GM21717 (cell line): ENCODE measurements around the gene APOBR.

ENCODE experiments used
- ATAC-seq: cut with Tn5 transposase; IDR thresholded peaks from one replicate; pipeline ENCODE4 v1.9.1; 2021; ENCODE audit warnings: mild to moderate bottlenecking, moderate library complexity; ENCODE audit not compliant: unreplicated experiment

The APOBR gene

DNA sequence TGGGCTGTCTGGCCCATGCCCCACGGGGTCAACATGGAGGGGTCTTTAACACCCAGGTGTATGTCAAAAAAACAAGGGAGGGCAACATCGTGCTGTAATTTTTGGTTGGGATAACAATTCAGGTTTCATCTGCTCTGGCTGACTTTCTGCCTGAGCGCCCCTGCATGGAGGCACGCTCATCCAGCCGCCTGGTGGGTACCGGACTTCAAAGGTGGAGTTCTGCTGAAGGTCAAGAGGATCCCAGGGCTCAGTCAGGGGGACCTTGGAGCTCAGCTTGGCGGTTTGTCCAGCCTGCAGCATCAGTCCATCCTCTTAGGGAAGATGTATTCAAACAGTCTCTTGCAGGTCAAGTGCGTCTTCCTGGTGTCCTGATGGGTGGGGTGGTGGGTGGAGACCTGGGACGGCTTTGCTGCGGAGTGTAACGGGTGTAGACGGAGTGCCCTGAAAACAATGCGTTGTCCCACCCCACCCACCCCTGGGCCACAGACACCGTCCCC, 53.9 kb downstream of the APOBR start:
- no peak for ATAC-seq
